D721Med (cell line): ENCODE measurements around the gene UST.
"Not testable (repeated sequence)": the region's sequence is repeated elsewhere in the genome, so short reads cannot be mapped to it uniquely, and the experiment has no call there.

Source experiments
- DNase-seq: peaks from one replicate; pipeline ENCODE4 v3.0.0; 2011; ENCODE audit warnings: low spot score; ENCODE audit not compliant: insufficient read length
- FAIRE-seq: peaks from 2 replicates; lab custom pipeline; 2011; peaks lifted over from hg19 to GRCh38; lab: Jason Lieb, UNC
- TF ChIP-seq, protein P1 (sequence below): IDR thresholded peaks from 2 replicates; pipeline ENCODE4 v1.5.1; 2012; ENCODE audit warnings: mild to moderate bottlenecking, control low read depth; ENCODE audit not compliant: insufficient read depth; ENCODE audit errors: missing control alignments

Gene UST

DNA sequence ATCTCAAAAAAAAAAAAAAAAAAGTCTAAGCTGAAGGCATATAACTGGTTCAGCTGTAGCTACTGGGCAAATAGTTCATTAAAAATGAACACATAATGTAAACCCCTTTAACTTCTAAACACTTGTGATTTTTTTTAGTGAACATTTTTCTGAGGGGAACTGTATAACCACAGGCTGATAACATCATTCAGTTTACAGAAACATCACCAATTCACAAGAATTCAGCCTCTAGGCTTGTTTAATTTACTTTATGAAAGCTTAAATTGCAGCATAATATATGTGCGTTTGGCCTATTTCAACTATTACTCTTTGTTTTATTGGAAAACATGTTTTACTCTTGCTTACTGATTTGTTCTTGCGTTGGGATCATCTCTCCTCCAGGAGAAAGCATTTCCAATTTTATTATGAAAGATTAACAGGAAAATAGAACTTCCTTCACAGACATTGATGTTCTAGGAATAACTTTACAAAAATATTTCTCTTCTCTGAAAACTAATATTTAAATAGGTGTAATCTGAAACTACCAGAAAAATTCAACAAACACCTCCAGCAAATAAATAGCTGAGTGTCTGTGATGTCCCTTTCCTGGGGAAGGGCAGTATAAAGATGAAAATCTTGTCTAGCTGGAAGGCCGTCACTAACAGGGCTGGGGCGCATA, 284.5 kb downstream of the UST start:
- no peak for DNase-seq
- TF ChIP-seq, protein P1, sequence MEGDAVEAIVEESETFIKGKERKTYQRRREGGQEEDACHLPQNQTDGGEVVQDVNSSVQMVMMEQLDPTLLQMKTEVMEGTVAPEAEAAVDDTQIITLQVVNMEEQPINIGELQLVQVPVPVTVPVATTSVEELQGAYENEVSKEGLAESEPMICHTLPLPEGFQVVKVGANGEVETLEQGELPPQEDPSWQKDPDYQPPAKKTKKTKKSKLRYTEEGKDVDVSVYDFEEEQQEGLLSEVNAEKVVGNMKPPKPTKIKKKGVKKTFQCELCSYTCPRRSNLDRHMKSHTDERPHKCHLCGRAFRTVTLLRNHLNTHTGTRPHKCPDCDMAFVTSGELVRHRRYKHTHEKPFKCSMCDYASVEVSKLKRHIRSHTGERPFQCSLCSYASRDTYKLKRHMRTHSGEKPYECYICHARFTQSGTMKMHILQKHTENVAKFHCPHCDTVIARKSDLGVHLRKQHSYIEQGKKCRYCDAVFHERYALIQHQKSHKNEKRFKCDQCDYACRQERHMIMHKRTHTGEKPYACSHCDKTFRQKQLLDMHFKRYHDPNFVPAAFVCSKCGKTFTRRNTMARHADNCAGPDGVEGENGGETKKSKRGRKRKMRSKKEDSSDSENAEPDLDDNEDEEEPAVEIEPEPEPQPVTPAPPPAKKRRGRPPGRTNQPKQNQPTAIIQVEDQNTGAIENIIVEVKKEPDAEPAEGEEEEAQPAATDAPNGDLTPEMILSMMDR, result no peak
- FAIRE-seq, result no peak

DNA sequence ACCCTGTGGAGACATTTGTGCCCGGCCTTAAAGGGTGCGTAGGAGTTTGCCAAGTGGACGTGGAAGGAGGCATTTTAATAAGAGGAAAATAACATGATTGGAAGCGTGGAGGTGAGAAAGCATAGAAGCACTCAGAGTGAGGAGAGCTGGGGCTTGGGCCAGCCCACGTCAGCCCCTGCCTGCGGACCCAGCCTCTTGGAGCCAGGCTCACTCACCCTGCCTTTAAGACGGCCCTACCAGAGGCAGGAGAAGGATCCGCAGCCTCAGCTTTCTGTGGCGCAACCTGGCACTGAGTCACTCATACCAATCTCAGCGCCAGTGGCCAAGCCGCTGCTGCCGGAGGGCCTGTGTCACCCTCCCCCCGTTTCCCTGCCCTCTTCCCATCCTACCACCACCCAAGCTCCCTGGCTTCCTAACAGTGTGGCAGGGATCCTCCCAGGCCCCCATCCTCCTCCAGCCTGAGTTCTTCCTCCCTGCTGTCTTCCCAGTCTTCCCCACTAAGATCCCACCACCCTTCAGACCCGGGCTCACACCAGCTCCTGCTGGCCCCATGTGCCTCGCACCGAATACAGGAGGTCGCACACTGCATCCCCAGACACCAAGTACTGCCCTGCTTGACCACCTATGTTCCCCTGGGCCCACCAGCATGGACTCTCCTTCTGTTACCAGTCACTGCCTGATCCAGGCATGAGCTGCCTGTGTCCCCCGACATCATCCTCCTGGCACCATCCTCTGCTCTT, 285.2 kb downstream of the UST start:
- FAIRE-seq, result no peak
- DNase-seq, result no peak
- TF ChIP-seq, protein P1, result no peak

DNA sequence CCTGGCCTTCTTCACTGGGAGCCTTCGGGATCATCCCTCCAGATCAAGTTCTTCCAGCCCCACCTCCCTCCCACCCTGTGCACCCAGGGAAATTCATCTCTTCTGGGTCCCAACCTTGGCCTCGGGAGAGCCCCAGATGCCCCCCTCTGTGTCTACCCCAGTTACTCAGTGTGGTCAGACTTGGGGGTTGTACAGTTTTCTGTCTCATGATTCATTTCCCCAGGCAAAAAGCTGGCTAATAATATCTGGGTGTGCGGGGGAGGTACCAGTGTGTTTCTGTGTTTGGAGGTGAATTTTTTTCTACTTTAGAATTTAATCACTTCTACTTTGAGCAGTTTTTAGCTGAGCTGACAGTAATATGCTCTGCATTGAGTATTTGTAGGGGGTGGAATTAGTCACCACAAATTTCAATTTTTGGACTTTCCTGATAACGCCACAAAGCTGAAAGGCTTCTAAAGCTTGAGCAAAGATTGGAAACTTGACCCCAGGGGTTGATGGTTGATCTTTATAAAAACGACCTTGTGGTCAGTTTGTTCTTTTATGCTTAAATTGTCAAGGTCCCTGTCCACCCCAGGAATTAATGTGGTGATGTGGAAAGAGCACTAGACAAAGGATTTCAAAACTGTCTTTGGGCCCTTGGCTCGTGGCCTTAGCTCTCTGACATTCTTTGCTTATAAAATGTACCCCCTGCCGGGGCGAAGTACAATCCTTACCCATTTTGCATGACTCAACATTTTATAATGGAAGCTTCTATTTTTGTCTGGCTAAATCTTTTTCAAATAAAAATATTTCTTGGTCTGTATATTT, 286.0 kb downstream of the UST start:
- TF ChIP-seq, protein P1, result no peak
- FAIRE-seq (no peak), DNase-seq (no peak)

DNA sequence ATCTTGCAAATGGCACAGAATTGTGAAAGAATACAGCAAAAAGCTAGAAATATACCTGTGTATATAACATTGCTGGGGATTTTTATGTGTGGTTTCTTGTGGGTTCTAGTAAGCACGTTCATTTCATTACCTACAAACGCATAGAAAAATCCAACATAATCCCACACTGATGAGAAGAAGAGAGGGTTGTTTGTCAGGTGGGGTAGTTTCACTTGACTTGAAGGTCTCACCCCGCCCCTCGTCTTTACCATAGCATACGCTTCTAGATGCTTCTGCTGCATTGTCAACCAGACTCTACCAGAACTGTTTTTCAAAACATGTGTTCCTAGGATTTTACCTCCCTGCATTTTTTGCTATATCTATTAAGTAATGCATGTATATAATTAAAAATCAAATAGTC, 286.6 kb downstream of the UST start:
- DNase-seq (no peak), FAIRE-seq (no peak)
- TF ChIP-seq, protein P1, result no peak

DNA sequence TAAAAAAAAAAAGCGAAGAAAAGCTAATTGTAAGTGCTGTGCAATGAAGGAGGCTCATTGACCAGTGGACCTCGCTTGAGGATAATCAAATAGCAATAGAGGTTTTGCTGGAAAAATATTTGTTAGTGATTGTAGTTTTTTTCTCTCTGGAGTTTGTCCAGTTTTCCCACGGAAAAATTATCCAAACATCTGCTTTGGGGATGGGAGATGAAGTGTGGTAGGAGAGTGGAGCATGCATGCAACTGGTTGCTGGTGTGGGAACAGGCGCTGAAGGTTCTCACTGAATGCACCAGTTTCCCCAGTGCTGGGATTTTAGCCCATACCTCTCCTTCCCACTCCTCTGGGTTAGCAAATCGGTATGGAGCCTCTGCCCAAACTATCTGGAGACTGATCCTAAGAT, 288.9 kb downstream of the UST start:
- TF ChIP-seq, protein P1, result no peak
- FAIRE-seq, result no peak
- DNase-seq, result no peak

DNA sequence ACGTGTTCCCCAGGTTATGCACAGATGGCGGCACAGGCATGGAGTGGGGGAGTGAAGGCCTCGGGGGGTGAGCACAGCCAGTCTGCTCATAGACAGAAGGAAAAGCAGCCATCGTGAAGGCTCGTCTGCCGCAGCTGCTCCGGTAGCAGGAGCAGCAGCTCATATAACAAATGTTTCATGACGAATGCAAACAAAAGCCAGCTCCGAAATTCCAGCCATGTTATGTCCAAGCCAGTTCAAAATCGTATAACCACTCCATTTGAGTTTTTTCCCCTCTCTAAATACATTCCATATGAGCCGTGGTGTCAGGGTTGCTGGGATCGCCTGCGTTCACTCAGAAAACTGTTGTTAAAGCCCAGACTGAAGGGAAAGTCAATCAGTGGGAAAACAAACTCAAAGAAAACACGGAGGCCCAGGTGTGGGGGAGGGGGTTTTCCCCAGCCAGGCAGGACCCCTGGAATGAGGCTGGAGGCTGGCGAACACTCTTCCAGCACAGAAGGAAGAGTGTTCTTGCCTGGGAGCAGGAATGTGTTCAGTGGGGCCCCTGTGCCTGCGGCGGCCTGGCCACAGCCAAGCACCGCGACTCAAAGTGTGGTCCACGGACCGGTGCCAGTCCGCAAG, 290.3 kb downstream of the UST start:
- FAIRE-seq (no peak), DNase-seq (no peak)
- TF ChIP-seq, protein P1, result no peak

DNA sequence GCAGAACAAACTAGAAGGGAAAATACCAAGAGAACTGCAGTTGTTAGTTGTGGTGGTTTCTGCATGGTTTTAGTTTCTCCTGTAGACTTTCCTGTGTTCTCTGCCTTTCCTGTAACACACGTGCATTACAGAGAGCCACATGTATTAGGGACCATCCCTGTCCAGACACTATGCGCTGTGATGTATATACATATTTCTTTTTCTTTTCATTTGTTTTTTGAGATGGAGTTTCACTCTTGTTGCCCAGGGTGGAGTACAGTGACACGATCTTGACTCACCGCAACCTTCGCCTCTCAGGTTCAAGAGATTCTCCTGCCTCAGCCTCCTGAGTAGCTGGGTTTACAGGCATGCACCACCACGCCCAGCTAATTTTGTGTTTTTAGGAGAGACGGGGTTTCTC, 292.2 kb downstream of the UST start:
- DNase-seq, FAIRE-seq: not testable (repeated sequence)
